Hair follicular keratinocyte (primary cell): ENCODE measurements around the gene PTER. TPM values are rescaled to one million over a fixed set of nuclear protein-coding genes. Genes with fewer than 3 reads are reported as not detected.

Experiments
- total RNA-seq: library from RNA; depleted of rRNA; stranded (reverse); fragments of >200 nt; gene quantifications from 2 replicates; pipeline ENCODE4 v1.2.3, GENCODE V29; 2015

Gene PTER, protein sequence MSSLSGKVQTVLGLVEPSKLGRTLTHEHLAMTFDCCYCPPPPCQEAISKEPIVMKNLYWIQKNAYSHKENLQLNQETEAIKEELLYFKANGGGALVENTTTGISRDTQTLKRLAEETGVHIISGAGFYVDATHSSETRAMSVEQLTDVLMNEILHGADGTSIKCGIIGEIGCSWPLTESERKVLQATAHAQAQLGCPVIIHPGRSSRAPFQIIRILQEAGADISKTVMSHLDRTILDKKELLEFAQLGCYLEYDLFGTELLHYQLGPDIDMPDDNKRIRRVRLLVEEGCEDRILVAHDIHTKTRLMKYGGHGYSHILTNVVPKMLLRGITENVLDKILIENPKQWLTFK
- 11.3 and 18.6 TPM in 2 replicates for total RNA-seq

DNA sequence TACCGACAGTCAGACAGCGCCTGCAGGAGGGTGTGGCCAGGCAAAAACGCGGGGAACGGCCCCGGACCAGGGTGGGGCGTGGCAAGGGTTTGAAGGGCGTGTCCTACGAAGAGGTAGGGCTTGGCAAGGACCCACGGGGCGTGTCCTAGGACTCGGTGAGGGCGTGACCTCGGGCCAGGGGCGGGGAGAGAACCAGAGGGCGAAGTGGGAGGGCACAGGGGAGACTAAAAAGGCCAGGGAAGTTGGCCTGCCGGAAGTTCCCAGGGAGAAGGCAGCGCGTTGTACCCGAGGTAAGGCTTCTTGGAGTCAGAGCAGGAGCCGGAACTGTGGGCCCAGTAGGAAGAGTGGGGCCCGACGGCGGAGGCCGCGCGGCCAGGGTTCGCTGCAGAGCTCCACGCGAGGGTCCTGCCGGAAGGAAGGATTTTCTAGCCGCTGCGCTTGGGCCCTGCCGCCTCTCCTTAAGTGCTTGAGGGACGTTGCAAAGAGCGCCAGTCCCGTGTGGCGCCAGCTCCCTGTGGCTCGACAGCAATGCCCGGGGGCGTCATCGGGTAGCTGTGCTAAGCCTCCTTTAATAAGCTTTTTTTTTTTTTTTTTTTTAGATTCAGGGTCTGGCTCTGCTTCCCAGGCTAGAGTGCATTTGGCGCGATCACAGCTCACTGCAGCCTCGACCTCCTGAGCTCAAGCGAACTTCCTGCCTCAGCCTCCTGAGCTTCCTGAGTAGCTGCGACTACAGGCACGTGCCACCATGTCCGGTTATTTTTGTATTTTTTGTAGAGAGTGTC, at the start of gene PTER:
Gene PTER, plus strand, starts transcription at position 253 of the 782 bp plus-strand sequence. CDS start 47,375 bp downstream, outside the sequence.

GRCh38 chr10:16521311-16522016, 84.7 kb downstream of the PTER start, which contains the start of gene C1QL3:
C1QL3 (minus strand) TSS chr10:16521879; CDS start chr10:16521065, 814 bp downstream.

Other genes starting within 250 kb of the PTER start
- not detected in 2 replicates for gene C1QL3, start 84.9 kb downstream of the PTER start, total RNA-seq